Measurements from ENCODE around the gene REXO1. TPM values are rescaled to one million over a fixed set of nuclear protein-coding genes. Genes with fewer than 3 reads are reported as not detected.

Gene REXO1
- total RNA-seq, 1 experiment from 2014 or later, result 56.8 TPM

GRCh38 chr19:1768918-1769644, 79.2 kb downstream of the REXO1 start:
- Histone ChIP-seq H2BK12ac (ENCODE audit: insufficient read length, low read depth, low read length) (no peak overlapping the region), H3K4me1 (ENCODE audit: insufficient read depth, low read length) (0 out of 2 replicates have a peak, but pooled peaks cover 4% of the 10 kb centered on the region), H3K27me3 (ENCODE audit: insufficient read depth, low read length) (peaks cover 48% of the 10 kb centered on the region), H3K18ac (ENCODE audit: insufficient read length, low read depth, low read length) (no peak overlapping the region), H2AK5ac (ENCODE audit: insufficient read length, low read length) (no peak overlapping the region), H3K27ac (ENCODE audit: insufficient read length, low read depth, low read length) (no peak overlapping the region), H2BK5ac (ENCODE audit: insufficient read length, low read length) (no peak overlapping the region), H3K9me3 (ENCODE audit: control insufficient read depth, low read depth, low read length) (peaks cover 10% of the 10 kb centered on the region), H3K79me1 (ENCODE audit: insufficient read depth, low read depth, low read length, poor library complexity, severe bottlenecking) (no peaks in the 10 kb centered on the region), H2BK20ac (ENCODE audit: low read depth, low read length, poor library complexity, severe bottlenecking) (no peak overlapping the region), H3K14ac (ENCODE audit: insufficient read depth, low read length) (no peak overlapping the region; the same call in 1 of the 2 replicates), H3K79me2 (ENCODE audit: insufficient read depth, low read length) (no peaks in the 10 kb centered on the region), H2BK15ac (ENCODE audit: low read depth, low read length) (no peak overlapping the region), H3K4me2 (ENCODE audit: insufficient read depth, insufficient read length, low read length) (no peak overlapping the region), H2AFZ (ENCODE audit: low read length) (no peak overlapping the region), H4K8ac (replicated peaks; ENCODE audit: insufficient read length, low read depth, low read length) (no peak overlapping the region), H4K91ac (ENCODE audit: insufficient read length, low read depth, low read length) (no peak overlapping the region), H4K20me1 (ENCODE audit: control insufficient read depth, insufficient read depth, insufficient read length) (peaks cover 2% of the 10 kb centered on the region), H3K23ac (ENCODE audit: insufficient read length, low read depth, low read length) (no peak overlapping the region), H3K9ac (ENCODE audit: extremely low read depth, insufficient read length, low read length) (no peak overlapping the region), H3K4ac (ENCODE audit: low read depth, low read length) (no peak overlapping the region), H4K5ac (ENCODE audit: insufficient read length, low read depth, low read length) (no peak overlapping the region), H3K56ac (ENCODE audit: insufficient read length, low read depth, low read length) (no peak overlapping the region), H3T11ph (ENCODE audit: low read length) (no peak overlapping the region), H3K23me2 (ENCODE audit: insufficient read length, low read depth, low read length, poor library complexity, severe bottlenecking) (no peaks in the 10 kb centered on the region), H2BK120ac (ENCODE audit: low read depth, low read length, poor library complexity, severe bottlenecking) (no peak overlapping the region)
- H3K4me1 Mint-ChIP-seq, result peaks cover 0 to 27% of the 10 kb centered on the region in 2 experiments; a peak in 3 of 4 replicates
- H3K36me3 Mint-ChIP-seq (ENCODE audit: insufficient read depth in 1 of 3, low read depth in 3 of 3), result peaks cover 0 to 7% (median 0%) of the 10 kb centered on the region in 3 experiments; a peak in 3 of 7 replicates
- H3K4me3 Mint-ChIP-seq, result no peak overlapping the region
- WGBS (ENCODE audit: extremely low coverage, insufficient read length, low lambda C conversion rate), result no CpG with 5 or more reads among the region's 9 CpGs
- H3K27ac Mint-ChIP-seq, result no peak overlapping the region
- no peak for DNase-seq
- TF ChIP-seq CTCF (conservative IDR thresholded peaks at IDR 0.05), result no peak
- H3K9me3 Mint-ChIP-seq, result peaks cover 20 to 28% of the 10 kb centered on the region in 2 experiments
- peaks cover 98% of the 10 kb centered on the region for H3K27me3 Mint-ChIP-seq (ENCODE audit: low read depth)
